Trophoblast cell (in vitro differentiated cells and primary cell): ENCODE measurements around the gene VENTX.

Experiments
- DNase-seq, 2 donors: peaks; one replicate each; pipeline ENCODE4 v3.0.0-alpha.2; 2016
- H2AFZ ChIP-seq: 2 replicates; pipeline ENCODE4 v1.6.1; 2013; ENCODE audit warnings: low read length, moderate library complexity, mild to moderate bottlenecking; ENCODE audit not compliant: insufficient read depth, poor library complexity
- H2AK5ac ChIP-seq: 2 replicates; pipeline ENCODE4 v1.6.1; 2013; ENCODE audit warnings: mild to moderate bottlenecking, low read length
- H2BK120ac ChIP-seq: 2 replicates; pipeline ENCODE4 v1.6.1; 2013; ENCODE audit warnings: low read length, mild to moderate bottlenecking, moderate library complexity; ENCODE audit not compliant: insufficient read depth, poor library complexity
- H2BK12ac ChIP-seq: 2 replicates; pipeline ENCODE4 v1.6.1; 2013; ENCODE audit warnings: mild to moderate bottlenecking, low read length, moderate library complexity
- H2BK5ac ChIP-seq: 2 replicates; pipeline ENCODE4 v1.6.1; 2013; ENCODE audit warnings: low read length, low read depth, moderate library complexity, mild to moderate bottlenecking; ENCODE audit not compliant: poor library complexity
- H3K14ac ChIP-seq: 2 replicates; pipeline ENCODE4 v1.6.1; 2013; ENCODE audit warnings: mild to moderate bottlenecking, low read length
- H3K18ac ChIP-seq: 2 replicates; pipeline ENCODE4 v1.6.1; 2013; ENCODE audit warnings: mild to moderate bottlenecking, low read length
- H3K23ac ChIP-seq: 2 replicates; pipeline ENCODE4 v1.6.1; 2013; ENCODE audit warnings: low read length
- H3K27ac ChIP-seq: 2 replicates; pipeline ENCODE4 v1.5.1; 2013; ENCODE audit warnings: low read depth, mild to moderate bottlenecking, inconsistent platforms, low read length, moderate library complexity
- H3K27me3 ChIP-seq: 2 replicates; pipeline ENCODE4 v1.6.1; 2013; ENCODE audit warnings: inconsistent platforms, mild to moderate bottlenecking, low read length, moderate library complexity; ENCODE audit not compliant: insufficient read depth
- H3K36me3 ChIP-seq, 2 experiments: 1 replicate in 1 of 2; 2 replicates in 1 of 2; pipeline ENCODE4 v1.6.1; 2013; ENCODE audit warnings: low read length in 2 of 2, mild to moderate bottlenecking in 2 of 2, moderate library complexity in 1 of 2; ENCODE audit not compliant: insufficient read depth in 2 of 2, control insufficient read depth in 1 of 2
- H3K4ac ChIP-seq: 2 replicates; pipeline ENCODE4 v1.6.1; 2013; ENCODE audit warnings: low read depth, mild to moderate bottlenecking, low read length, moderate library complexity
- H3K4me1 ChIP-seq, 2 experiments: 1 replicate in 1 of 2; 2 replicates in 1 of 2; pipeline ENCODE4 v1.6.1; 2013; ENCODE audit warnings: low read length in 2 of 2, mild to moderate bottlenecking in 2 of 2, moderate library complexity in 1 of 2; ENCODE audit not compliant: insufficient read depth in 2 of 2, control insufficient read depth in 1 of 2
- H3K4me2 ChIP-seq: 2 replicates; pipeline ENCODE4 v1.6.1; 2013; ENCODE audit warnings: inconsistent platforms, mild to moderate bottlenecking, low read length, moderate library complexity
- H3K4me3 ChIP-seq: 2 replicates; pipeline ENCODE4 v1.5.1; 2013; ENCODE audit warnings: mild to moderate bottlenecking, low read depth, low read length, inconsistent platforms
- H3K79me1 ChIP-seq: one replicate; pipeline ENCODE4 v1.6.1; 2013; ENCODE audit warnings: low read length
- H3K79me2 ChIP-seq: 2 replicates; pipeline ENCODE4 v1.6.1; 2013; ENCODE audit warnings: low read length, mild to moderate bottlenecking; ENCODE audit not compliant: control insufficient read depth, insufficient read depth, poor library complexity
- H3K9ac ChIP-seq: 2 replicates; pipeline ENCODE4 v1.6.1; 2013; ENCODE audit warnings: mild to moderate bottlenecking, low read length
- H3K9me3 ChIP-seq: 2 replicates; pipeline ENCODE4 v1.6.1; 2013; ENCODE audit warnings: low read depth, mild to moderate bottlenecking, control low read depth, inconsistent platforms, low read length; ENCODE audit not compliant: insufficient read depth
- H4K12ac ChIP-seq: 2 replicates; pipeline ENCODE4 v1.6.1; 2013; ENCODE audit warnings: low read depth, mild to moderate bottlenecking, low read length, moderate library complexity
- H4K8ac ChIP-seq: 2 replicates; pipeline ENCODE4 v1.6.1; 2013; ENCODE audit warnings: low read depth, mild to moderate bottlenecking, low read length, moderate library complexity
- H4K91ac ChIP-seq: one replicate; pipeline ENCODE4 v1.6.1; 2013; ENCODE audit warnings: low read depth, mild to moderate bottlenecking, low read length, moderate library complexity
- WGBS: extraction: QIAGEN DNeasy Blood & Tissue Kit; methylation state at CpG from one replicate; pipeline ENCODE4 v1.1.7; 2013; ENCODE audit warnings: missing lambda C conversion rate; ENCODE audit not compliant: insufficient read length, insufficient coverage; ENCODE audit errors: extremely low coverage; 5-methylcytosine and 5-hydroxymethylcytosine counted together

VENTX gene

GRCh38 chr10:133216776-133217175, 20.9 kb upstream of the VENTX start:
- no peaks in the 10 kb centered on the region for H3K79me2 ChIP-seq
- no peak overlapping the region for H2BK12ac ChIP-seq
- no peaks in the 10 kb centered on the region for H3K79me1 ChIP-seq
- H3K23ac ChIP-seq = no peak overlapping the region
- no peak overlapping the region for H2BK5ac ChIP-seq
- WGBS = no CpG with 5 or more reads among the region's 26 CpGs
- H2AFZ ChIP-seq = no peak overlapping the region
- no peaks in the 10 kb centered on the region for H3K27me3 ChIP-seq
- no peak overlapping the region for H3K4me2 ChIP-seq
- H3K14ac ChIP-seq = no peak overlapping the region
- no peak overlapping the region for H3K4me3 ChIP-seq
- no peak overlapping the region for H2AK5ac ChIP-seq
- H3K18ac ChIP-seq = no peak overlapping the region
- no peak overlapping the region for H4K12ac ChIP-seq
- H3K27ac ChIP-seq = no peak overlapping the region
- H3K4ac ChIP-seq = no peak overlapping the region
- peaks cover 7% of the 10 kb centered on the region for H3K9me3 ChIP-seq
- no peak overlapping the region for H4K8ac ChIP-seq
- H3K36me3 ChIP-seq = no peaks in the 10 kb centered on the region
- no peak overlapping the region for H3K9ac ChIP-seq
- DNase-seq = no peak
- no peak overlapping the region for H2BK120ac ChIP-seq
- H3K4me1 ChIP-seq = no peaks in the 10 kb centered on the region
- H4K91ac ChIP-seq = no peak overlapping the region

GRCh38 chr10:133217800-133218589, 19.7 kb upstream of the VENTX start:
- no peak overlapping the region for H3K4me3 ChIP-seq
- no peak overlapping the region for H4K12ac ChIP-seq
- H3K4ac ChIP-seq = no peak overlapping the region
- H3K36me3 ChIP-seq = no peaks in the 10 kb centered on the region
- H2AK5ac ChIP-seq = no peak overlapping the region
- H4K91ac ChIP-seq = no peak overlapping the region
- no peaks in the 10 kb centered on the region for H3K4me1 ChIP-seq
- no peaks in the 10 kb centered on the region for H3K79me2 ChIP-seq
- no CpG with 5 or more reads among the region's 25 CpGs for WGBS
- H3K4me2 ChIP-seq = no peak overlapping the region
- H2BK120ac ChIP-seq = no peak overlapping the region
- H2BK5ac ChIP-seq = no peak overlapping the region
- no peaks in the 10 kb centered on the region for H3K79me1 ChIP-seq
- no peak overlapping the region for H3K27ac ChIP-seq
- H3K9ac ChIP-seq = no peak overlapping the region
- H4K8ac ChIP-seq = no peak overlapping the region
- H2AFZ ChIP-seq = no peak overlapping the region
- H3K27me3 ChIP-seq = no peaks in the 10 kb centered on the region
- DNase-seq = no peak
- H2BK12ac ChIP-seq = no peak overlapping the region
- H3K14ac ChIP-seq = no peak overlapping the region
- H3K18ac ChIP-seq = no peak overlapping the region
- peaks cover 4% of the 10 kb centered on the region for H3K9me3 ChIP-seq
- no peak overlapping the region for H3K23ac ChIP-seq

- H3K79me1 ChIP-seq = no peaks in the 10 kb centered on the region
- H2AK5ac ChIP-seq = no peak overlapping the region
- no peaks in the 10 kb centered on the region for H3K79me2 ChIP-seq
- peak; percentile 64 to 65 for DNase-seq
- no peak overlapping the region for H4K12ac ChIP-seq
- H3K14ac ChIP-seq = no peak overlapping the region
- H3K23ac ChIP-seq = no peak overlapping the region
- H3K18ac ChIP-seq = no peak overlapping the region
- no CpG with 5 or more reads among the region's 20 CpGs for WGBS
- no peaks in the 10 kb centered on the region for H3K27me3 ChIP-seq
- no peak overlapping the region for H4K8ac ChIP-seq
- H3K4me3 ChIP-seq = no peak overlapping the region
- peaks cover 4% of the 10 kb centered on the region for H3K9me3 ChIP-seq
- no peak overlapping the region for H2BK120ac ChIP-seq
- no peak overlapping the region for H2BK12ac ChIP-seq
- H4K91ac ChIP-seq = no peak overlapping the region
- no peak overlapping the region for H3K27ac ChIP-seq
- no peak overlapping the region for H3K4me2 ChIP-seq
- H3K4ac ChIP-seq = no peak overlapping the region
- no peak overlapping the region for H2BK5ac ChIP-seq
- no peaks in the 10 kb centered on the region for H3K4me1 ChIP-seq
- no peak overlapping the region for H3K9ac ChIP-seq
- H3K36me3 ChIP-seq = no peaks in the 10 kb centered on the region
- H2AFZ ChIP-seq = no peak overlapping the region
Measured at GRCh38 chr10:133218891-133219290, 18.8 kb upstream of the VENTX start.

GRCh38 chr10:133219782-133220181, 17.9 kb upstream of the VENTX start:
- Histone ChIP-seq H2BK5ac (no peak overlapping the region), H4K91ac (no peak overlapping the region), H3K27me3 (no peaks in the 10 kb centered on the region), H2BK120ac (no peak overlapping the region), H3K4ac (no peak overlapping the region), H4K12ac (no peak overlapping the region), H3K4me2 (peak overlapping the region; percentile 34), H3K4me3 (no peak overlapping the region), H3K23ac (no peak overlapping the region), H3K14ac (no peak overlapping the region), H4K8ac (no peak overlapping the region), H2AFZ (no peak overlapping the region), H3K9me3 (peaks cover under 1% of the 10 kb centered on the region), H2BK12ac (no peak overlapping the region), H3K79me2 (no peaks in the 10 kb centered on the region), H3K27ac (no peak overlapping the region), H3K18ac (no peak overlapping the region), H3K79me1 (no peaks in the 10 kb centered on the region), H3K36me3 (no peaks in the 10 kb centered on the region), H3K4me1 (no peaks in the 10 kb centered on the region), H3K9ac (no peak overlapping the region), H2AK5ac (no peak overlapping the region)
- no CpG with 5 or more reads among the region's 28 CpGs for WGBS
- no peak for DNase-seq
